ENCODE data around the gene ATG10.
"Not testable (repeated sequence)": the region's sequence is repeated elsewhere in the genome, so short reads cannot be mapped to it uniquely, and the experiment has no call there.

DNA sequence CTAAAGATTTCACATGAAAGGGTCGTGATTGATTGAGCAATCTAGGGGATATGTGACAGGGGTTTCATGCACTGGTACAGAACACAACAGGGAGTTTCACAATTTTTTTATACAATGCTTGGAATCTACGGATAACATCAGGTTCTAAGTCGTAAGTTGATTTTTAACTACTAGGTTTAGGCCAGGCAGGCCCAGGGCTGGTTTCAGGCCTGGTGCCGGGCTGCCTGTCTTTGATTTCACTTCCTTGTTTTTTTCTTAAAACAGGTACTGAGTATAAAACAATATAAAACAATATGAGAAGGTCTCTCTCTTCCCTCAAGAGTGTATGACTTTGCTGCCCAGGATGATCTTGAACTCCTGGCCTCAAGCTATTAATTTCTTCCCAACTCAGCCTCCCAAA lies 301.6 kb downstream of the ATG10 start:
- TF ChIP-seq EZH2 (IDR thresholded peaks at IDR 0.05; ENCODE audit: borderline replicate concordance, low read length): not testable (repeated sequence)
- TF ChIP-seq, protein P1, sequence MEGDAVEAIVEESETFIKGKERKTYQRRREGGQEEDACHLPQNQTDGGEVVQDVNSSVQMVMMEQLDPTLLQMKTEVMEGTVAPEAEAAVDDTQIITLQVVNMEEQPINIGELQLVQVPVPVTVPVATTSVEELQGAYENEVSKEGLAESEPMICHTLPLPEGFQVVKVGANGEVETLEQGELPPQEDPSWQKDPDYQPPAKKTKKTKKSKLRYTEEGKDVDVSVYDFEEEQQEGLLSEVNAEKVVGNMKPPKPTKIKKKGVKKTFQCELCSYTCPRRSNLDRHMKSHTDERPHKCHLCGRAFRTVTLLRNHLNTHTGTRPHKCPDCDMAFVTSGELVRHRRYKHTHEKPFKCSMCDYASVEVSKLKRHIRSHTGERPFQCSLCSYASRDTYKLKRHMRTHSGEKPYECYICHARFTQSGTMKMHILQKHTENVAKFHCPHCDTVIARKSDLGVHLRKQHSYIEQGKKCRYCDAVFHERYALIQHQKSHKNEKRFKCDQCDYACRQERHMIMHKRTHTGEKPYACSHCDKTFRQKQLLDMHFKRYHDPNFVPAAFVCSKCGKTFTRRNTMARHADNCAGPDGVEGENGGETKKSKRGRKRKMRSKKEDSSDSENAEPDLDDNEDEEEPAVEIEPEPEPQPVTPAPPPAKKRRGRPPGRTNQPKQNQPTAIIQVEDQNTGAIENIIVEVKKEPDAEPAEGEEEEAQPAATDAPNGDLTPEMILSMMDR (conservative IDR thresholded peaks at IDR 0.05 in 1 of 2, IDR thresholded peaks at IDR 0.05 in 1 of 2; ENCODE audit: extremely low read depth in 1 of 2, insufficient read depth in 1 of 2, low read depth in 1 of 2, low read length in 2 of 2): not testable (repeated sequence)
